SK-N-MC (cell line): ENCODE measurements around the gene FAXC.

Experiments used
- EZH2 ChIP-seq: fragments of 200-600 bp; sonication (generic); IDR thresholded peaks from one replicate; pipeline ENCODE4 v1.6.1; 2017; ENCODE audit warnings: antibody characterized with exemption
- FOXP2 ChIP-seq: optimal IDR thresholded peaks from 2 replicates; pipeline ENCODE3; 2011; ENCODE audit warnings: mild to moderate bottlenecking, moderate library complexity; ENCODE audit not compliant: insufficient read depth; ENCODE audit errors: extremely low read length, control extremely low read depth
- POLR2AphosphoS5 ChIP-seq: IDR thresholded peaks from 2 replicates; pipeline ENCODE4 v1.6.1; 2012; ENCODE audit warnings: mild to moderate bottlenecking, low read depth, low read length, borderline replicate concordance

GRCh38 chr6:99236010-99236409 is 113.5 kb downstream of the FAXC start:
- TF ChIP-seq EZH2: no peak
- TF ChIP-seq POLR2AphosphoS5: no peak
- TF ChIP-seq FOXP2: no peak
